ENCODE data around the gene IL9.
"Not testable (repeated sequence)": the region's sequence is repeated elsewhere in the genome, so short reads cannot be mapped to it uniquely, and the experiment has no call there.

Gene IL9

DNA sequence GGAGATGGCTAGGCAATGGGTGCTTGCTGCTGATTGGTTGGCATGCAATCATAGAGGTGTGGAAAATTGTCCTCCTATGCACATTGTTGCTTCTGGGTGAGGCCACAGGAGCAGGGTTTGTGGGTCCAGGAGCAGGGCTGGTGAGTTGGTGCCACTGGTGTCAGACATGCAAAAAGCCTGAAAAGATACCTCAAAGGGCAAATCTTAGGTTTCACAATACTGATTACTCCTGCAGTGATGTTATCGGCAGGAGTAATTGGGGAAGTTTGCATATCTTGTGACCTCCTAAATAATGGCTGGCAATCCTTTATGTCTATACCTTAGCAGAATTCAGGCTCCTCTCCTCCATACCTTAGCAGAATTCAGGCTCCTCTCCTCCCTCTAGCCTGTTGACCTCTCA lies 36.0 kb downstream of the IL9 start:
- no peaks in the 10 kb centered on the region for H3K9me3 ChIP-seq
- H3K4me1 ChIP-seq, result no peaks in the 10 kb centered on the region
- no peak overlapping the region for H3K4me3 ChIP-seq
- no peak for DNase-seq
- H3K27ac ChIP-seq, result no peak overlapping the region
- intact Hi-C loops (cut with DNase I; ENCODE audit: low total_unique reads), result no loop called here
- H3K27me3 ChIP-seq, result no peaks in the 10 kb centered on the region
- H3K36me3 ChIP-seq, result no peaks in the 10 kb centered on the region
- TF ChIP-seq, protein P1, sequence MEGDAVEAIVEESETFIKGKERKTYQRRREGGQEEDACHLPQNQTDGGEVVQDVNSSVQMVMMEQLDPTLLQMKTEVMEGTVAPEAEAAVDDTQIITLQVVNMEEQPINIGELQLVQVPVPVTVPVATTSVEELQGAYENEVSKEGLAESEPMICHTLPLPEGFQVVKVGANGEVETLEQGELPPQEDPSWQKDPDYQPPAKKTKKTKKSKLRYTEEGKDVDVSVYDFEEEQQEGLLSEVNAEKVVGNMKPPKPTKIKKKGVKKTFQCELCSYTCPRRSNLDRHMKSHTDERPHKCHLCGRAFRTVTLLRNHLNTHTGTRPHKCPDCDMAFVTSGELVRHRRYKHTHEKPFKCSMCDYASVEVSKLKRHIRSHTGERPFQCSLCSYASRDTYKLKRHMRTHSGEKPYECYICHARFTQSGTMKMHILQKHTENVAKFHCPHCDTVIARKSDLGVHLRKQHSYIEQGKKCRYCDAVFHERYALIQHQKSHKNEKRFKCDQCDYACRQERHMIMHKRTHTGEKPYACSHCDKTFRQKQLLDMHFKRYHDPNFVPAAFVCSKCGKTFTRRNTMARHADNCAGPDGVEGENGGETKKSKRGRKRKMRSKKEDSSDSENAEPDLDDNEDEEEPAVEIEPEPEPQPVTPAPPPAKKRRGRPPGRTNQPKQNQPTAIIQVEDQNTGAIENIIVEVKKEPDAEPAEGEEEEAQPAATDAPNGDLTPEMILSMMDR (IDR thresholded peaks at IDR 0.05), result no peak

DNA sequence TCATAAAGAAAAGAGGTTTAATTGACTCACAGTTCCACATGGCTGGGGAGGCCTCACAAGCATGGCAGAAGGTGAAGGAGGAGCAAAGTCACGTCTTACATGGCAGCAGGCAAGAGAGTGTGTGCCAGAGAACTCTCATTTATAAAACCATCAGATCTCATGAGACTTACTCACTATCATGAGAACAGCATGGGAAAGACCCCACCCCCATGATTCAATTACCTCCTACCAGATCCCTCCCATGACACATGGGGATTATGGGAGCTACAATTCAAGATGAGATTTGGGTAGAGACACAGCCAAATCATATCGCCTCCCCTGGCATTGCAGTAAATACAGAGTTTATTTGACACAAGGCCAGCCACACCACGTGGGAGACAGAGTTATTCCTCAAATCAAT lies 36.5 kb downstream of the IL9 start:
- H3K27ac ChIP-seq; intact Hi-C loops (cut with DNase I; ENCODE audit: low total_unique reads); H3K4me1 ChIP-seq; H3K9me3 ChIP-seq; H3K4me3 ChIP-seq; H3K36me3 ChIP-seq; DNase-seq; H3K27me3 ChIP-seq: not testable (repeated sequence)

DNA sequence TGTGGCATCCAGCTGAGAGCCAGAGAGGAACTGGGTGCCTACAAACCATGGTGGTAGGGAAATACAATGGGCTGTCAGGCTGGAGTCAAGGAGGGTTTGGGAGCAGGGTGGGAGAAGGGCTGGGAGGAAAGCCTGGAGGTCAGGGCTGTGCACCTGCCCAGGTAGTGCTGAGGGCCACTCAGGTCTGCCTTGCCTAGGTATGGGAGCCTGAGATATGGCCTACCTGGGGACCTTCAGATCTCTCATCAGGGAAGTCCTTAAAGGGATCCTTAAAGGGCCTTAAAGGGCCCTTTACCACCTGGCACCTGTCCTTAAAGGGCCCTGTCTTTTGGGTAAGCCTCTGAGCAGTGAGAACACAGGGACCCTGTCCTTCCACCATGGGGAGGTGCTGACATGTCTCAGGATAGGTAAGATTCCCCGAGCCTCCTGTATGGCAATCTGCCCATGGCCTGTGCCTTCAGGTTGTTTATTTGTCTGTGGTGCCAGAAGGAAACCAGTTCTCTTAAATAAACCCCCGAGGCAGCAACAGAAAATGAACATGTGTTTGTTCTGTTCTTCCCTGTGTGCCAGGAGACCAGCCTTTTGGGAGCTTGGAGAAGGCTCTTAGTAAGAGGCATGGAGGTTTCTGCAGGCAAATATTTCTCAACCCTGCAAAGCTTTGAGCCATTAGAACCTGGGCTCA lies 37.9 kb downstream of the IL9 start:
- no peaks in the 10 kb centered on the region for H3K9me3 ChIP-seq
- H3K36me3 ChIP-seq, result no peaks in the 10 kb centered on the region
- TF ChIP-seq, protein P1 (IDR thresholded peaks at IDR 0.05), result no peak
- no peaks in the 10 kb centered on the region for H3K27me3 ChIP-seq
- intact Hi-C loops (cut with DNase I; ENCODE audit: low total_unique reads), result no loop called here
- H3K4me3 ChIP-seq, result no peak overlapping the region
- DNase-seq, result no peak
- no peak overlapping the region for H3K27ac ChIP-seq
- H3K4me1 ChIP-seq, result no peaks in the 10 kb centered on the region

DNA sequence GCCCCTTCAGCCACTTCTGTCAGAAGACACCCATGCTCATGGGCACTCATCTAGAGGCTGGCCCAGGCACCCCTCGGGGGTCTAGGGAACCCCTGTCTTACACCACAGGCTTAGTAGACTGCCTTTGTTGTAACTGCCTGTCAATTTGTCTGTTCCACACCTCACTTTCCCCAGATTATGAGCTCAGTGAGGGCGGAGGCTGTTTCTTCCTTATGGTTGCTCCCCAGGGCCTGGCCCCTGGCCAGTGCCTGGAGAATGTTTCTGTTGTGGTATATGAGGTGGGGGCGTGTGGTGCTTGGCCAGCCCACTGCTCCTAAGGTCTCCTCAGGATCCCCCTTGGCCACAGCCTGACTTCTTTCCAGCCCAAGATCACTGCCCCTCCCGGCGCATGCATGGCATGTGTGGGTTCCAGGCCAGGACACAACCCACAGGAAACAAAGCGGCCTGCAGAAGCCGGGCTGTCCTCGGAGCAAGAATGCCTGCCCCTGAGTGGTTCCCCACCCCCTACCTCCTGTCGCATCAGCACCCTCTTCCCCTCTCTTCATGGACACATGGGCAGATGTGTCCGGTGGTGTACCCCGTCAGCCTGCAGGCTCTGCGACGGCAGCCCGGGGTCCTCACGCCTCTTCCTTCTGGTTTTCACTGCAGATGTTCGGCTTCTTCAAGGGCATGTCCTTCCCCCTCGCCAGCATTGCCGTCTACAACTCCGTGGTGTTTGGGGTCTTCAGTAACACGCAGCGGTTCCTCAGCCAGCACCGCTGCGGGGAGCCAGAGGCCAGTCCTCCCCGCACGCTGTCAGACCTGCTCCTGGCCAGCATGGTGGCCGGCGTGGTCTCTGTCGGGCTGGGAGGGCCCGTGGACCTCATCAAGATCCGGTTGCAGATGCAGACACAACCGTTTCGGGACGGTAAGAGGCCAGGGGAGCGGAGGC lies 43.5 kb downstream of the IL9 start:
- TF ChIP-seq, protein P1 (IDR thresholded peaks at IDR 0.05), result no peak
- H3K4me3 ChIP-seq, result no peak overlapping the region
- no peaks in the 10 kb centered on the region for H3K27me3 ChIP-seq
- no peak overlapping the region for H3K27ac ChIP-seq
- intact Hi-C loops (cut with DNase I; ENCODE audit: low total_unique reads), result no loop called here
- H3K36me3 ChIP-seq, result no peaks in the 10 kb centered on the region
- DNase-seq, result no peak
- no peaks in the 10 kb centered on the region for H3K4me1 ChIP-seq
- no peaks in the 10 kb centered on the region for H3K9me3 ChIP-seq

DNA sequence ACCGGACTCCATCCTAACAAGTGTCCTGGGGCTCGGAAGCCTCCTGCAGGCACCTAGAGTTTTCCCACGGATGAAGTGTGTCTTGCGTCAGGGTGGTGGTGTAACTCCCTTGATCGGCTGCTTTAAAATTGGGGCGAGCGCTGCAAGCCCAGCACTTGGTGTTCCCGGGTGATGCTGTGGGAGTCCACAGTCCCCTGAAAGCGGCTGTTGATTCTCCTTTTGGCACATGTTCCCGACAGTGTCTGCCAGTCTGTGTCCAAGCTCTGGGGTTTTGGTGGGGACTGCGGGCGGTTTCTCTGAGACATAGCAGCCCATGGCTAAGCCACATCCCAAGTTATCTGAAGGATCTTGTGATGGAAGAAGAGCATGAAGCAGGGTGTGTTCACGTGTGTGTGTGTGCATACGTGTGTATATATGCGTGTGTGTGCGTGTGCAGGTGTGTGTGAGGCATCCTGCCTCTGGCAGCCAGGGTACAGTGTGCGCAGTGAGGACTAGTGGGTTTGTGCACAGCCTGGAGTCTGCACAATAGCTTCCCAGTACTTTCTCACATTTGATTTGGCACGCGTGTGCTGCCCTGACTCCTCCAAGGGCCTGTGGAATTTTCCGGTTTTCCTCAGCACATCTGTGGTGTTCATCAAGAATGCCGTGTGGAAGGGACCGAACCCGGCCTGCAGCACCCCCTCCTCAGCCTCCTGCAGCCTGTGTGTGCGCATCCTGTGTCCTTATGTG lies 44.3 kb downstream of the IL9 start:
- intact Hi-C loops (cut with DNase I; ENCODE audit: low total_unique reads), result no loop called here
- Histone ChIP-seq H3K4me3 (no peak overlapping the region), H3K27me3 (no peaks in the 10 kb centered on the region), H3K27ac (no peak overlapping the region), H3K36me3 (no peaks in the 10 kb centered on the region), H3K9me3 (no peaks in the 10 kb centered on the region), H3K4me1 (no peaks in the 10 kb centered on the region)
- TF ChIP-seq, protein P1 (IDR thresholded peaks at IDR 0.05), result no peak
- DNase-seq, result no peak

DNA sequence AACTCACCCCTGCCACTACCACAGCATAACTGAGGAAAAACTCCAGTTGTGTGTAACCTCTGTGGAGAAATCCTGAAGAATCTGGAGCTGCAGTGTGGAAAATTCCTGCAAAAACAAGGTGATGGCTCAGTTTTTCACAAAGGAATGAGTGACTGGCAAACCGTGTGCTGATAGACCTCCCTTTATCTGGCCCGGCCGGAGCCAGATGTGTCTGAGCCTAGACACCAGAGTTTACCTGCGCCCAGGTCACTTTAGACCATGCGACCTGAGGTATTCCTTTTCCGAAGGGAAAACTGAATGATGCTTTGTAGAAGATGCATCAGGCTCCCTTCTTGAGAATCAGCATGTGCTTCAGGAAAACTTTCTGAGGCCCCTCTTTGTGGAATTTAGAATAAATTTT lies 45.0 kb downstream of the IL9 start:
- no peaks in the 10 kb centered on the region for H3K4me1 ChIP-seq
- no peak overlapping the region for H3K27ac ChIP-seq
- H3K27me3 ChIP-seq, result no peaks in the 10 kb centered on the region
- no peak overlapping the region for H3K4me3 ChIP-seq
- no peaks in the 10 kb centered on the region for H3K36me3 ChIP-seq
- no peaks in the 10 kb centered on the region for H3K9me3 ChIP-seq
- intact Hi-C loops (cut with DNase I; ENCODE audit: low total_unique reads), result no loop called here
- DNase-seq, result no peak
- TF ChIP-seq, protein P1 (IDR thresholded peaks at IDR 0.05), result no peak
